HL-60 (cell line): Measurements from ENCODE around the gene PPP1R13L.

Experiments
- POLR2AphosphoS5 ChIP-seq: IDR thresholded peaks from 2 replicates; pipeline ENCODE4 v1.6.1; 2012; ENCODE audit warnings: low read depth
- TF ChIP-seq, protein P1 (sequence below): IDR thresholded peaks from one replicate; pipeline ENCODE4 v1.5.1; 2011; ENCODE audit warnings: low read length, control low read depth, inconsistent platforms; ENCODE audit not compliant: insufficient read depth

DNA sequence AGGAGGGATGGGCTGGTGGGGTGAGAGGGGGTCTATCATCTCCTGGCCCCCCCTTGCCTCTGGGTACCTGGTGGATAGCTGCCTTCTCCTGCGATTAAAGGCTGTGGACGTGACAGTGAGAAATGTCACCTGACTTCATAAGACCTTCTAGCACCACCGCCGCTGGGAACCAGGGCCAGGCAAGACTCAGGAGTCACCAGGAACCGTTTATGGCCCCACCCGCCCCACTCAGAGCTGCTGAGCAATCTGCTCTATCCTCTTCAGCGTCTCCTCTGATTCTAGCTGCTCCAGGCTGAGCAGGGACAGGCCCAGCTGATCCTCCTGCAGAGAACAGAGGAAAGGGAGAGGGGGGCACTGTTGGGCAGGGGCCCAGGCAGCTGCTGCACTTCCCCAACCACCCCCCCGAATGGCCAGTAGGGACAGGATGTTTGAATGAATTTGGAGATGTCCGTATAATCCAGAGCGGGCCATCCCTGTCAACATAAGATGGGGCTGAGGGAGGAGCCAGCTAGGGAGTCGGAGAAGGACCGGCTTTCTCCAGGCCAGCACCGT lies 53.4 kb downstream of the PPP1R13L start:
- TF ChIP-seq, protein P1, sequence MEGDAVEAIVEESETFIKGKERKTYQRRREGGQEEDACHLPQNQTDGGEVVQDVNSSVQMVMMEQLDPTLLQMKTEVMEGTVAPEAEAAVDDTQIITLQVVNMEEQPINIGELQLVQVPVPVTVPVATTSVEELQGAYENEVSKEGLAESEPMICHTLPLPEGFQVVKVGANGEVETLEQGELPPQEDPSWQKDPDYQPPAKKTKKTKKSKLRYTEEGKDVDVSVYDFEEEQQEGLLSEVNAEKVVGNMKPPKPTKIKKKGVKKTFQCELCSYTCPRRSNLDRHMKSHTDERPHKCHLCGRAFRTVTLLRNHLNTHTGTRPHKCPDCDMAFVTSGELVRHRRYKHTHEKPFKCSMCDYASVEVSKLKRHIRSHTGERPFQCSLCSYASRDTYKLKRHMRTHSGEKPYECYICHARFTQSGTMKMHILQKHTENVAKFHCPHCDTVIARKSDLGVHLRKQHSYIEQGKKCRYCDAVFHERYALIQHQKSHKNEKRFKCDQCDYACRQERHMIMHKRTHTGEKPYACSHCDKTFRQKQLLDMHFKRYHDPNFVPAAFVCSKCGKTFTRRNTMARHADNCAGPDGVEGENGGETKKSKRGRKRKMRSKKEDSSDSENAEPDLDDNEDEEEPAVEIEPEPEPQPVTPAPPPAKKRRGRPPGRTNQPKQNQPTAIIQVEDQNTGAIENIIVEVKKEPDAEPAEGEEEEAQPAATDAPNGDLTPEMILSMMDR: no peak
- TF ChIP-seq POLR2AphosphoS5: no peak
